OCI-LY7 (cell line): ENCODE results near the gene BICDL2.

ENCODE experiments used
- CTCF ChIP-seq: fragments of 200-600 bp; sonication (generic); conservative IDR thresholded peaks from 2 replicates; pipeline ENCODE4 v1.5.1; 2014; ENCODE audit warnings: mild to moderate bottlenecking, antibody characterized with exemption, low read length, moderate library complexity, mixed read lengths
- EZH2phosphoT487 ChIP-seq: fragments of 200-600 bp; sonication (generic); IDR thresholded peaks from 2 replicates; pipeline ENCODE4 v1.6.1; 2018; ENCODE audit warnings: low read depth, borderline replicate concordance, mild to moderate bottlenecking, mixed run types, antibody characterized with exemption, low read length, moderate library complexity, mixed read lengths

DNA sequence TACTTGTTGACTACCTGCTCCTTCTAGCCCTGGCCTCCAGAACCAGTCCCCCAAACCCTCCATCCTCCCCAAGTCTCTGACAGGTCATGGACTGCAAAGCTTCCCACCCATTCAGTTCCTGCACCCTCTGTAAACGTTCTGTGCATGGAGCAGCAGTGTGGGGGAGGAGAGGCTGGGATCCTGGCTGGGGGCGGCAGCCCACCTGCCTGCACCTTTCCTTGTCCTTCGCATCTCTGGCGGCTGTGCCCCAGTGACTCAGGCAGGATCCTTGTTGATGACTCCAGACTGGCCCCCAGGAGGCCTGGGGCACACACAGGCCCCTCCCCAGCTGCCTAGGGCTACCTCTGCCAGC is 54.9 kb downstream of the BICDL2 start:
- no peak for TF ChIP-seq CTCF
- TF ChIP-seq EZH2phosphoT487: no peak
